ENCODE results near the gene KCNK4. TPM values are rescaled to one million over a fixed set of nuclear protein-coding genes. Genes with fewer than 3 reads are reported as not detected.
"Not testable (repeated sequence)": the region's sequence is repeated elsewhere in the genome, so short reads cannot be mapped to it uniquely, and the experiment has no call there.

Gene KCNK4
- total and polyA plus RNA-seq, 2 of the 13 experiments (the other 11 are each of a cell fraction or from before 2014, with no cell fraction given) = not detected

DNA sequence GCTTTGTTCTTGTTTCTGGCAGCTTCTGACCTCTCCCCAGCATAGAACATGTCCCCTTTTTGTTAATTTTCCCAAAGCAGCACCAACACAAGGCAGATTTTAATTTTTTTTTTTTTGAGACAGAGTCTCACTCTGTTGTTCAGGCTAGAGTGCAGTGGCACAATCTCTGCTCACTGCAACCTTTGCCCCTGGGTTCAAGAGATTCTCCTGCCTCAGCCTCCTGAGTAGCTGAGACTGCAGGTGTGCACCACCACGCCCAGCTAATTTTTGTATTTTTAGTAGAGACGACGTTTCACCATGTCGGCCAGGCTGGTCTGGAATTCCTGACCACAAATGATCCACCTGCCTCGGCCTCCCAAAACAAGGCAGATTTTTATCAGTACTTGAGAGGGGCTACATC, 16.7 kb downstream of the KCNK4 start:
- H2AFZ ChIP-seq (ENCODE audit: low read length); H3K36me3 ChIP-seq (replicated peaks in 1 of 2; ENCODE audit: control insufficient read depth in 1 of 2, insufficient read depth in 2 of 2, low read length in 2 of 2); CTCF ChIA-PET (ENCODE audit: low intra/inter-chr PET ratio, low total read pairs); H3K4me3 ChIP-seq (replicated peaks in 1 of 3; ENCODE audit: insufficient read depth in 1 of 3, low read depth in 2 of 3, low read length in 3 of 3); ATAC-seq; FAIRE-seq; in situ Hi-C loops (cut with HindIII; ENCODE audit: extremely low pct_ligation_motif_present, low pct_unique_long_range_greater_than_20kb); H3K27me3 ChIP-seq (ENCODE audit: control insufficient read depth in 1 of 2, insufficient read depth in 2 of 2, low read length in 2 of 2); DNase-seq (ENCODE audit: low spot score); H4K20me1 ChIP-seq (ENCODE audit: insufficient read depth, low read length); H3K9me3 ChIP-seq (ENCODE audit: low read length); BruUV-seq (replicated peaks): not testable (repeated sequence)
- peaks cover 61% of the 10 kb centered on the region for H3K4me1 ChIP-seq (ENCODE audit: insufficient read depth, low read length)
- peaks cover 15% of the 10 kb centered on the region for H3K79me2 ChIP-seq (ENCODE audit: insufficient read depth, low read length)
- 93% methylated on average over 5 of the region's 5 CpGs for WGBS (ENCODE audit: low lambda C conversion rate)
- TF ChIP-seq ZNF460 (CRISPR knock-in tag; IDR thresholded peaks at IDR 0.05; ENCODE audit: borderline replicate concordance) (peak; percentile 82; the same call in 1 of the 2 replicates), HNF4A (CRISPR knock-in tag; IDR thresholded peaks at IDR 0.05) (peak; percentile 39; the same call in 1 of the 2 replicates)
- peak overlapping the region; percentile 81; the same call in 1 of the 2 replicates for H3K9ac ChIP-seq (ENCODE audit: insufficient read depth, low read depth, low read length)
- POLR2A ChIA-PET = interaction anchor here (5.5 kb wide), 1 partner anchor 9 kb away, joined by 103 read pairs; the partner anchor contains the start of genes PRDX5 and TRMT112
- peak overlapping the region; percentile 97 for H3K4me2 ChIP-seq (ENCODE audit: low read depth, low read length)
- peak overlapping the region; percentile 82 for H3K27ac ChIP-seq (ENCODE audit: extremely low read length, insufficient read depth, low read length)
- intact Hi-C loops (cut with micrococcal nuclease; ENCODE audit: unreplicated experiment) = loop anchor here (10.0 kb wide), 1 partner anchor 123 kb away; the partner anchor contains the start of gene STIP1

DNA sequence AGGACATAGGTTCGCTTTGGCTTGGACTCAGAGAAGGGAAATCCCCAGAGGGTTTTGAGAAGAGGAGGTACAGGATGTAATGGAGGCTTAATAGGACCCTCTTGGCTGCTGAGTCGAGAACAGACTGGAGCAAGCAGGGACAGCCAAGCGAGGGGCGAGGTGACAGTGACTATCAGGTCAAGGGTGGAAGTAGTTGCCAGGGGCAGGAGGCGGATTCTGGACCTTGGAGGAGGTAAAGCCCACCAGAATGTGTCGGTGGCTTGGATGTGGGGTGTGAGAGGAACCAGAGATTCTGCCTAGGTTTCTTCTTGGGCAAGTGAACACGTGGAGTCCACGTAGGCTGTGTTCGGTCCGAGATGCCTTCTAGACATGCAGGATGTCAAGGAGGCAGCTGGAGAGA, 21.8 kb downstream of the KCNK4 start:
- DNase-seq (ENCODE audit: low spot score) = no peak
- CTCF ChIA-PET (ENCODE audit: low intra/inter-chr PET ratio, low total read pairs) = no interaction called here
- Histone ChIP-seq H3K9me3 (ENCODE audit: low read length) (no peaks in the 10 kb centered on the region), H3K36me3 (replicated peaks in 1 of 2; ENCODE audit: control insufficient read depth in 1 of 2, insufficient read depth in 2 of 2, low read length in 2 of 2) (peaks cover 0 to 18% of the 10 kb centered on the region in 2 experiments; a peak in 2 of 5 replicates), H3K79me2 (ENCODE audit: insufficient read depth, low read length) (peaks cover 9% of the 10 kb centered on the region), H3K27ac (ENCODE audit: extremely low read length, insufficient read depth, low read length) (no peak overlapping the region), H2AFZ (ENCODE audit: low read length) (no peak overlapping the region), H4K20me1 (ENCODE audit: insufficient read depth, low read length) (no peaks in the 10 kb centered on the region), H3K4me2 (ENCODE audit: low read depth, low read length) (no peak overlapping the region), H3K27me3 (ENCODE audit: control insufficient read depth in 1 of 2, insufficient read depth in 2 of 2, low read length in 2 of 2) (no peaks in the 10 kb centered on the region; a peak in 1 of 5 replicates), H3K4me1 (ENCODE audit: insufficient read depth, low read length) (peaks cover 36% of the 10 kb centered on the region), H3K9ac (ENCODE audit: insufficient read depth, low read depth, low read length) (no peak overlapping the region), H3K4me3 (replicated peaks in 1 of 3; ENCODE audit: insufficient read depth in 1 of 3, low read depth in 2 of 3, low read length in 3 of 3) (no peak overlapping the region)
- in situ Hi-C loops (cut with HindIII; ENCODE audit: extremely low pct_ligation_motif_present, low pct_unique_long_range_greater_than_20kb) (no loop called here), intact Hi-C loops (cut with micrococcal nuclease; ENCODE audit: unreplicated experiment) (no loop called here)
- TF ChIP-seq POLR2G (IDR thresholded peaks at IDR 0.05; ENCODE audit: low read depth, low read length) = peak; percentile 19; the same call in 1 of the 2 replicates
- no peak for TF ChIP-seq PAX8 (CRISPR knock-in tag; IDR thresholded peaks at IDR 0.05; ENCODE audit: borderline replicate concordance)
- FAIRE-seq = no peak
- POLR2A ChIA-PET = no interaction called here
- no TSS peak for BruUV-seq (replicated peaks)
- no peak for ATAC-seq
- WGBS (ENCODE audit: low lambda C conversion rate) = over 99% methylated on average over 10 of the region's 10 CpGs

Measured in HepG2 (cell line).